SKM-1 (cell line): Measurements from ENCODE around the gene NID1.
A peak's percentile ranks its signal among the peaks of the same experiment; 100 is the strongest.

Source experiments
- DNase-seq: peaks from one replicate; lab custom pipeline; 2025; ENCODE audit not compliant: unreplicated experiment; lab: John Stamatoyannopoulos, UW

NID1 gene

GRCh38 chr1:236064674-236065508, at the start of gene NID1:
Gene NID1 (minus strand): TSS chr1:236065090. CDS start chr1:236065079, 11 bp downstream.
- DNase-seq, result peak; percentile 59

GRCh38 chr1:236114076-236114747, 49.3 kb upstream of the NID1 start:
- no peak for DNase-seq

- no peak for DNase-seq
These were observed 48.6 kb upstream of the NID1 start for GRCh38 chr1:236113324-236114032.

GRCh38 chr1:236112332-236112627, 47.4 kb upstream of the NID1 start:
- DNase-seq, result no peak

GRCh38 chr1:236111527-236112331, 46.8 kb upstream of the NID1 start:
- no peak for DNase-seq

- DNase-seq, result no peak
These were observed 45.2 kb upstream of the NID1 start for GRCh38 chr1:236110137-236110536.

- DNase-seq, result no peak
These were observed 43.2 kb upstream of the NID1 start for GRCh38 chr1:236108027-236108648.

- DNase-seq, result no peak
These were observed 42.4 kb upstream of the NID1 start for GRCh38 chr1:236107121-236107907.

GRCh38 chr1:236103646-236104218, 38.8 kb upstream of the NID1 start:
- peak; percentile 45 for DNase-seq

GRCh38 chr1:236103059-236103458, 38.2 kb upstream of the NID1 start:
- DNase-seq, result no peak

- DNase-seq, result no peak
These were observed 37.7 kb upstream of the NID1 start for GRCh38 chr1:236102611-236103010.

- no peak for DNase-seq
These were observed 36.6 kb upstream of the NID1 start for GRCh38 chr1:236101233-236102200.

- DNase-seq, result no peak
These were observed 35.9 kb upstream of the NID1 start for GRCh38 chr1:236100799-236101198.

- DNase-seq, result no peak
These were observed 34.6 kb upstream of the NID1 start for GRCh38 chr1:236099355-236099974.

- DNase-seq, result no peak
These were observed 33.4 kb upstream of the NID1 start for GRCh38 chr1:236098267-236098666.

- peak; percentile 75 for DNase-seq
These were observed 32.0 kb upstream of the NID1 start for GRCh38 chr1:236096660-236097482.
